Peyer's patch (tissue), 4 donors: ENCODE measurements around the gene ADAMTS2.

Source experiments
- POLR2A ChIP-seq, 2 donors: fragments of 450-650 bp; IDR thresholded peaks; one replicate each; pipeline ENCODE4 v1.5.1; 2017; ENCODE audit warnings: antibody characterized with exemption in 2 of 2, mild to moderate bottlenecking in 2 of 2, moderate library complexity in 2 of 2
- TF ChIP-seq, protein P1 (sequence below), 6 experiments: fragments of 450-650 bp in 4 of 6; fragments of 200-600 bp in 2 of 6; sonication (generic) in 1 of 6; IDR thresholded peaks; one replicate each; pipeline ENCODE4 v1.5.1; 2017 to 2019; ENCODE audit warnings: antibody characterized with exemption in 6 of 6, mild to moderate bottlenecking in 3 of 6, moderate library complexity in 1 of 6

DNA sequence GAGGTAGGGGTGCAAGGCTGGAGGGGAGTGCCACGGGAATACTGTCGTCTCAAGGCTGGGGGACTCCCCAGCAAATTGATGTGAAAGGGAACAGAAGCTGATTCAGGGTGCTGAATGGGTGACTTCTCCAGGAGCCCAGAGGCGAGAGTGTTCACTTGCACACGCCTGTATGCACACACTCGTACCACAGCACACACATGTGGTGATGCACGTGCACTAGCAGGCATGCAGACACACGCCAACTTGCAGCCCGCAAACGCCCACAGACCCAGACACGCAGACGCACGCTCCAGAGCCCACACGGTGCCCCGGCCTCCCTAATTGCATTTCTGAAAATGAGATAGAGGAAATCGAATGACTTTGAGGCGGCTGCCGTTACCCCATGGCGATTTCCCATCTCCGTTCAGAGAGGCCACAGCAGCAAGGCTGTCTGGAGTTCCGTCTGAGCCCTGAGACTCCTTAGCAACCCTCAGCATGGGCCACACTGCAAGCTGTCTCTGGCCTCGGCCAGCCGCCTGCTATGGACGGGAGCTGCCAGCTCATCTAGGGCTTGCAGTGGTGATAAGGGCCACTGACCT, 9.1 kb upstream of the ADAMTS2 start:
- TF ChIP-seq, protein P1, sequence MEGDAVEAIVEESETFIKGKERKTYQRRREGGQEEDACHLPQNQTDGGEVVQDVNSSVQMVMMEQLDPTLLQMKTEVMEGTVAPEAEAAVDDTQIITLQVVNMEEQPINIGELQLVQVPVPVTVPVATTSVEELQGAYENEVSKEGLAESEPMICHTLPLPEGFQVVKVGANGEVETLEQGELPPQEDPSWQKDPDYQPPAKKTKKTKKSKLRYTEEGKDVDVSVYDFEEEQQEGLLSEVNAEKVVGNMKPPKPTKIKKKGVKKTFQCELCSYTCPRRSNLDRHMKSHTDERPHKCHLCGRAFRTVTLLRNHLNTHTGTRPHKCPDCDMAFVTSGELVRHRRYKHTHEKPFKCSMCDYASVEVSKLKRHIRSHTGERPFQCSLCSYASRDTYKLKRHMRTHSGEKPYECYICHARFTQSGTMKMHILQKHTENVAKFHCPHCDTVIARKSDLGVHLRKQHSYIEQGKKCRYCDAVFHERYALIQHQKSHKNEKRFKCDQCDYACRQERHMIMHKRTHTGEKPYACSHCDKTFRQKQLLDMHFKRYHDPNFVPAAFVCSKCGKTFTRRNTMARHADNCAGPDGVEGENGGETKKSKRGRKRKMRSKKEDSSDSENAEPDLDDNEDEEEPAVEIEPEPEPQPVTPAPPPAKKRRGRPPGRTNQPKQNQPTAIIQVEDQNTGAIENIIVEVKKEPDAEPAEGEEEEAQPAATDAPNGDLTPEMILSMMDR (IDR thresholded peaks at IDR 0.05): no peak
- no peak for TF ChIP-seq POLR2A (IDR thresholded peaks at IDR 0.05)
